H9 (cell line): ENCODE data around the gene C2orf81. TPM values are rescaled to one million over a fixed set of nuclear protein-coding genes. Genes with fewer than 3 reads are reported as not detected.
A peak's percentile ranks its signal among the peaks of the same experiment; 100 is the strongest.

Experiments used
- DNase-seq: peaks from one replicate; pipeline ENCODE4 v3.0.0-alpha.2; 2017
- H2AFZ ChIP-seq: one replicate; pipeline ENCODE4 v1.6.1; 2013; ENCODE audit warnings: mild to moderate bottlenecking, low read length, control low read depth, moderate library complexity
- H2AK5ac ChIP-seq: 2 replicates; pipeline ENCODE4 v1.6.1; 2013; ENCODE audit warnings: low read length, control low read depth, mixed read lengths; ENCODE audit not compliant: insufficient read length
- H2BK120ac ChIP-seq: one replicate; pipeline ENCODE4 v1.6.1; 2013; ENCODE audit warnings: low read depth, mild to moderate bottlenecking, low read length, control low read depth, inconsistent platforms; ENCODE audit not compliant: poor library complexity, severe bottlenecking
- H2BK12ac ChIP-seq: 2 replicates; pipeline ENCODE4 v1.6.1; 2013; ENCODE audit warnings: low read length, control low read depth, mixed read lengths, low read depth; ENCODE audit not compliant: insufficient read length
- H2BK15ac ChIP-seq: 2 replicates; pipeline ENCODE4 v1.6.1; 2013; ENCODE audit warnings: low read depth, low read length, control low read depth
- H2BK20ac ChIP-seq: one replicate; pipeline ENCODE4 v1.6.1; 2013; ENCODE audit warnings: low read depth, mild to moderate bottlenecking, low read length, control low read depth, inconsistent platforms; ENCODE audit not compliant: poor library complexity, severe bottlenecking
- H2BK5ac ChIP-seq: 2 replicates; pipeline ENCODE4 v1.6.1; 2013; ENCODE audit warnings: low read length, control low read depth, mixed read lengths; ENCODE audit not compliant: insufficient read length
- H3K14ac ChIP-seq: 2 replicates; pipeline ENCODE4 v1.6.1; 2013; ENCODE audit warnings: low read length, control low read depth; ENCODE audit not compliant: insufficient read depth
- H3K18ac ChIP-seq: 2 replicates; pipeline ENCODE4 v1.6.1; 2013; ENCODE audit warnings: low read depth, mild to moderate bottlenecking, mixed read lengths, low read length, control low read depth; ENCODE audit not compliant: insufficient read length
- H3K23ac ChIP-seq: 2 replicates; pipeline ENCODE4 v1.6.1; 2013; ENCODE audit warnings: low read length, control low read depth, mixed read lengths, low read depth; ENCODE audit not compliant: insufficient read length
- H3K23me2 ChIP-seq: 2 replicates; pipeline ENCODE4 v1.6.1; 2013; ENCODE audit warnings: low read depth, mild to moderate bottlenecking, mixed read lengths, low read length, control low read depth; ENCODE audit not compliant: insufficient read length, poor library complexity, severe bottlenecking
- H3K27ac ChIP-seq: 2 replicates; pipeline ENCODE4 v1.5.1; 2013; ENCODE audit warnings: low read length, control low read depth, mixed read lengths, low read depth; ENCODE audit not compliant: insufficient read length
- H3K27me3 ChIP-seq: 2 replicates; pipeline ENCODE4 v1.6.1; 2013; ENCODE audit warnings: low read length, control low read depth, inconsistent platforms; ENCODE audit not compliant: insufficient read depth
- H3K4ac ChIP-seq: 2 replicates; pipeline ENCODE4 v1.6.1; 2013; ENCODE audit warnings: low read depth, mild to moderate bottlenecking, control low read depth, inconsistent platforms, low read length, moderate library complexity
- H3K4me1 ChIP-seq: 2 replicates; pipeline ENCODE4 v1.6.1; 2013; ENCODE audit warnings: low read length, control low read depth, inconsistent platforms; ENCODE audit not compliant: insufficient read depth
- H3K4me2 ChIP-seq: 2 replicates; pipeline ENCODE4 v1.6.1; 2013; ENCODE audit warnings: low read length, control low read depth, mixed read lengths; ENCODE audit not compliant: insufficient read length, insufficient read depth
- H3K56ac ChIP-seq: 2 replicates; pipeline ENCODE4 v1.6.1; 2013; ENCODE audit warnings: low read depth, mild to moderate bottlenecking, mixed read lengths, low read length, control low read depth; ENCODE audit not compliant: insufficient read length
- H3K79me1 ChIP-seq: 2 replicates; pipeline ENCODE4 v1.6.1; 2013; ENCODE audit warnings: low read depth, mild to moderate bottlenecking, moderate library complexity, low read length, control low read depth, inconsistent platforms; ENCODE audit not compliant: insufficient read depth, poor library complexity, severe bottlenecking
- H3K79me2 ChIP-seq: 2 replicates; pipeline ENCODE4 v1.6.1; 2013; ENCODE audit warnings: low read length, control low read depth, inconsistent platforms; ENCODE audit not compliant: insufficient read depth
- H3K9ac ChIP-seq: 2 replicates; pipeline ENCODE4 v1.6.1; 2013; ENCODE audit warnings: low read length, control low read depth, mixed read lengths; ENCODE audit not compliant: insufficient read length; ENCODE audit errors: extremely low read depth
- H3K9me3 ChIP-seq: one replicate; pipeline ENCODE4 v1.6.1; 2013; ENCODE audit warnings: low read depth, low read length, inconsistent platforms; ENCODE audit not compliant: control insufficient read depth
- H3T11ph ChIP-seq: one replicate; pipeline ENCODE4 v1.6.1; 2013; ENCODE audit warnings: mild to moderate bottlenecking, low read length, control low read depth, inconsistent platforms
- H4K20me1 ChIP-seq: one replicate; pipeline ENCODE4 v1.6.1; 2013; ENCODE audit not compliant: control insufficient read depth, insufficient read length, insufficient read depth
- H4K5ac ChIP-seq: 2 replicates; pipeline ENCODE4 v1.6.1; 2013; ENCODE audit warnings: low read depth, mild to moderate bottlenecking, mixed read lengths, low read length, control low read depth; ENCODE audit not compliant: insufficient read length
- H4K8ac ChIP-seq: replicated peaks from 2 replicates; pipeline ENCODE4 v1.6.1; 2013; ENCODE audit warnings: low read length, control low read depth, mixed read lengths, low read depth; ENCODE audit not compliant: insufficient read length
- H4K91ac ChIP-seq: 2 replicates; pipeline ENCODE4 v1.6.1; 2013; ENCODE audit warnings: low read depth, mild to moderate bottlenecking, moderate library complexity, mixed read lengths, low read length, control low read depth; ENCODE audit not compliant: insufficient read length
- H3K27ac Mint-ChIP-seq, 3 experiments: 2 replicates in 2 of 3; 3 replicates in 1 of 3; pipeline ENCODE4 v1.8.0; 2020 to 2021; ENCODE audit warnings: mixed read lengths in 3 of 3, mild to moderate bottlenecking in 1 of 3, moderate library complexity in 1 of 3
- H3K27me3 Mint-ChIP-seq: 2 replicates; pipeline ENCODE4 v1.8.0; 2021; ENCODE audit warnings: low read depth, mild to moderate bottlenecking, moderate library complexity, mixed read lengths
- H3K36me3 Mint-ChIP-seq, 3 experiments: 2 replicates in 2 of 3; 3 replicates in 1 of 3; pipeline ENCODE4 v1.8.0; 2020 to 2021; ENCODE audit warnings: low read depth in 3 of 3, mixed read lengths in 3 of 3; ENCODE audit not compliant: insufficient read depth in 1 of 3
- H3K4me1 Mint-ChIP-seq, 2 experiments: 2 replicates each; pipeline ENCODE4 v1.8.0; 2020; ENCODE audit warnings: mixed read lengths in 2 of 2
- H3K4me3 Mint-ChIP-seq, 2 experiments: 2 replicates in 1 of 2; 3 replicates in 1 of 2; pipeline ENCODE4 v1.8.0; 2020 to 2021; ENCODE audit warnings: mild to moderate bottlenecking in 2 of 2, mixed read lengths in 2 of 2, moderate library complexity in 1 of 2
- H3K9me3 Mint-ChIP-seq, 2 experiments: 2 replicates in 1 of 2; 3 replicates in 1 of 2; pipeline ENCODE4 v1.8.0; 2020; ENCODE audit warnings: mild to moderate bottlenecking in 2 of 2, mixed read lengths in 2 of 2, moderate library complexity in 1 of 2
- CTCF ChIP-seq: fragments of 200-600 bp; sonication (generic); conservative IDR thresholded peaks from 3 replicates; pipeline ENCODE4 v1.8.0; 2021; ENCODE audit warnings: antibody characterized with exemption, mild to moderate bottlenecking
- WGBS: extraction: QIAGEN DNeasy Blood & Tissue Kit; methylation state at CpG from one replicate; pipeline ENCODE4 v1.1.7; 2013; ENCODE audit warnings: missing lambda C conversion rate, low lambda C conversion rate, mixed read lengths; ENCODE audit not compliant: insufficient read length; ENCODE audit errors: extremely low coverage; 5-methylcytosine and 5-hydroxymethylcytosine counted together
- total RNA-seq: library from RNA; stranded (reverse); gene quantifications from 2 replicates; pipeline ENCODE4 v1.2.1, GENCODE V29; 2021

C2orf81 gene
- total RNA-seq, 1 experiment from 2014 or later: 3.5 TPM

GRCh38 chr2:74381751-74382150, 39.7 kb downstream of the C2orf81 start:
- Histone ChIP-seq H2BK120ac (no peak overlapping the region), H2AFZ (no peak overlapping the region), H3K14ac (no peak overlapping the region), H3K27me3 (no peaks in the 10 kb centered on the region), H4K5ac (no peak overlapping the region), H3K18ac (no peak overlapping the region), H3K23me2 (no peaks in the 10 kb centered on the region), H3K9me3 (no peaks in the 10 kb centered on the region), H2AK5ac (no peak overlapping the region), H4K91ac (no peak overlapping the region), H3T11ph (no peak overlapping the region), H2BK5ac (no peak overlapping the region), H2BK12ac (no peak overlapping the region), H3K79me2 (peaks cover 5% of the 10 kb centered on the region; the same call in 1 of the 2 replicates), H3K4me2 (no peak overlapping the region), H3K4me1 (no peaks in the 10 kb centered on the region; the same call in 1 of the 2 replicates), H4K20me1 (no peaks in the 10 kb centered on the region), H2BK15ac (no peak overlapping the region), H4K8ac (no peak overlapping the region), H2BK20ac (no peak overlapping the region), H3K9ac (no peak overlapping the region), H3K79me1 (peaks cover 11% of the 10 kb centered on the region), H3K27ac (no peak overlapping the region), H3K23ac (no peak overlapping the region), H3K4ac (no peak overlapping the region), H3K56ac (no peak overlapping the region)
- no peaks in the 10 kb centered on the region for H3K9me3 Mint-ChIP-seq
- no peaks in the 10 kb centered on the region for H3K27me3 Mint-ChIP-seq
- H3K4me1 Mint-ChIP-seq: peaks cover 18 to 29% of the 10 kb centered on the region in 2 experiments
- no CpG with 5 or more reads among the region's 3 CpGs for WGBS
- H3K4me3 Mint-ChIP-seq: no peak overlapping the region
- H3K36me3 Mint-ChIP-seq: peaks cover 9 to 18% (median 14%) of the 10 kb centered on the region in 3 experiments; a peak in 6 of 7 replicates
- no peak for TF ChIP-seq CTCF
- peak overlapping the region in 1 of 3 experiments; percentile 60; a peak in 1 of 7 replicates for H3K27ac Mint-ChIP-seq
- no peak for DNase-seq
